Activated B cell treated with CpG ODN at 0.5 μM for 24 hours (primary cell): ENCODE results near the gene PHACTR3. TPM values are rescaled to one million over a fixed set of nuclear protein-coding genes. Genes with fewer than 3 reads are reported as not detected.
"Not testable (repeated sequence)": the region's sequence is repeated elsewhere in the genome, so short reads cannot be mapped to it uniquely, and the experiment has no call there.

ENCODE experiments used
- ATAC-seq: fragments of 200-7000 bp; cut with Tn5 transposase; one replicate; pipeline ENCODE4 v1.10.0; 2021; ENCODE audit warnings: low read depth, mild to moderate bottlenecking, moderate library complexity
- CTCF ChIA-PET: fragments of 350-600 bp; sonication (Branson Sonifier 250); formaldehyde crosslinking; loops from one replicate; lab custom pipeline; 2021; ENCODE audit warnings: antibody characterized with exemption; lab: Charles Lee
- POLR2A ChIA-PET: fragments of 350-600 bp; sonication (Branson Sonifier 250); formaldehyde crosslinking; loops from one replicate; lab custom pipeline; 2021; ENCODE audit warnings: antibody characterized with exemption; lab: Charles Lee
- DNase-seq: peaks from one replicate; pipeline ENCODE4 v3.0.0; 2022
- H3K27ac Mint-ChIP-seq: one replicate; pipeline ENCODE4 v1.8.0; 2020; ENCODE audit warnings: mixed read lengths
- H3K27me3 Mint-ChIP-seq: one replicate; pipeline ENCODE4 v1.8.0; 2021; ENCODE audit warnings: mixed read lengths
- H3K36me3 Mint-ChIP-seq: one replicate; pipeline ENCODE4 v1.8.0; 2021; ENCODE audit warnings: low read depth, mixed read lengths
- H3K4me1 Mint-ChIP-seq: one replicate; pipeline ENCODE4 v1.8.0; 2021; ENCODE audit warnings: mixed read lengths
- H3K4me3 Mint-ChIP-seq: one replicate; pipeline ENCODE4 v1.8.0; 2020; ENCODE audit warnings: mild to moderate bottlenecking, mixed read lengths
- H3K9me3 Mint-ChIP-seq: one replicate; pipeline ENCODE4 v1.8.0; 2020; ENCODE audit warnings: mixed read lengths
- CTCF ChIP-seq: fragments of 200-600 bp; IDR thresholded peaks from one replicate; pipeline ENCODE4 v1.8.0; 2022; ENCODE audit warnings: antibody characterized with exemption, mild to moderate bottlenecking
- intact Hi-C: fragments of 100-400 bp; cut with micrococcal nuclease; formaldehyde crosslinking; loops from one replicate; pipeline ENCODE4 v1.15.1; 2024
- total RNA-seq: library from RNA; stranded (reverse); gene quantifications from 2 replicates; pipeline ENCODE4 v1.2.3, GENCODE V29; 2022

The PHACTR3 gene
- total RNA-seq, 1 donor from 2014 or later: not detected

DNA sequence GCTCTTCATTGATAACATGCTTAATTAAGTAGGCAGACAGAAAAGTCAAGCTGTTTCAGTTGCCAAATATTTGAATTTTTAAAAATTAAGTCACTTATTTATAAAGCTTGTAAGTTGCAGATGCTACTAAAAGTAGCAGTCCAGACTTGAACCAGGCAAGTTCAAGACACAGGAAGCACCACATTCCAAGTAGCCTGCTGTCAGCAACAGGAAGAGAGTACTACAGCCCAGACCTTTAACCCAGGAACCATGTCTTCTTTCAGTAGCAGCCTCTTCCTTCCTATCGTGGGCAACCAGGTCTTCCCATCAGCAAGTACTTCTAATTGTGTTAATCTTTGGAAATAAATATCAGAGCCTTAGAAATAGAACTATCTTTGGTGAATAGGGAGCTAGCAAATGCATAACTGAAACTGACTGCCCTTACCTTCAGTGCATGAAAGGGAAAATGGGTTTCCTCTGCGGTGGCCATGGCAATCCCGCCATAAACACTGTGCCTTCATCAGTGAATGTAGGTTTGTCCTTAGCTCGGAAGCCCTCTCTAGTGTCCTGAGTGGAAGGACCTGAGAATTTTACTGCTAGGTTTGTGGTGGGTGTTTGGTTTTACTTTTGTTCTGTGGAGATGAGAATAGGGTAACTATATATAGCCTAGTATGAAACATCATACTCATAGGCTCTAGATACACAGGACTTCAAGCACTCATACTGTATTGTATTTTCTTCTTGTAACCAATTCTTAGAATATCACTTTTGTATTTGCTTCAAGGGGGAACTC is 233.5 kb downstream of the PHACTR3 start:
- no peak overlapping the region for H3K4me3 Mint-ChIP-seq
- H3K27me3 Mint-ChIP-seq: peaks cover 33% of the 10 kb centered on the region
- no peak for ATAC-seq
- intact Hi-C loops: no loop called here
- DNase-seq: no peak
- POLR2A ChIA-PET: no interaction called here
- CTCF ChIA-PET: no interaction called here
- no peak for TF ChIP-seq CTCF
- no peaks in the 10 kb centered on the region for H3K36me3 Mint-ChIP-seq
- H3K4me1 Mint-ChIP-seq: no peaks in the 10 kb centered on the region
- no peak overlapping the region for H3K27ac Mint-ChIP-seq
- no peaks in the 10 kb centered on the region for H3K9me3 Mint-ChIP-seq

GRCh38 chr20:59839400-59839799 is 235.1 kb downstream of the PHACTR3 start:
- no peaks in the 10 kb centered on the region for H3K9me3 Mint-ChIP-seq
- intact Hi-C loops: no loop called here
- ChIA-PET POLR2A (no interaction called here), CTCF (no interaction called here)
- no peak for TF ChIP-seq CTCF
- peaks cover 27% of the 10 kb centered on the region for H3K27me3 Mint-ChIP-seq
- H3K36me3 Mint-ChIP-seq: no peaks in the 10 kb centered on the region
- H3K4me3 Mint-ChIP-seq: no peak overlapping the region
- DNase-seq (no peak), ATAC-seq (no peak)
- no peak overlapping the region for H3K27ac Mint-ChIP-seq
- no peaks in the 10 kb centered on the region for H3K4me1 Mint-ChIP-seq

DNA sequence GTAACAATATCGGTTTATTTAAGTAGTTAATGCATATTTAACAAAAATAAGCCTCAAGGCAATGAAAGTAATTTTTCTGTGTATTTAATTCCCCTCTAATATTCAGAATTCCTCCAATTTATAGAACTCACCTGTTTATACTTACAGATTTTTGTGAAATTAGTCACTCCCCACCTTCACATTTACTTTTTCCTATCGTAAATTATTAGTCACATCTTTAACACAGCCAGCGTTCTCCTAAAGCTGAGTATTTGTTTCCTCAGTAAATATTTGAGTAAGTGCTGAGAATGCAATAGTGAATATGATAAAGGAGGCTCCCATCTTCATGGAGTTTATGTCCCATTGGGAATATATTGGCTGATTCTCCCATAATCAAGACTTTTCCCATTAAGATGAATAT is 241.1 kb downstream of the PHACTR3 start:
- no peaks in the 10 kb centered on the region for H3K36me3 Mint-ChIP-seq
- H3K9me3 Mint-ChIP-seq: no peaks in the 10 kb centered on the region
- POLR2A ChIA-PET: no interaction called here
- no peaks in the 10 kb centered on the region for H3K4me1 Mint-ChIP-seq
- no peak overlapping the region for H3K27ac Mint-ChIP-seq
- no peak for ATAC-seq
- H3K4me3 Mint-ChIP-seq: no peak overlapping the region
- peaks cover 8% of the 10 kb centered on the region for H3K27me3 Mint-ChIP-seq
- no peak for TF ChIP-seq CTCF
- DNase-seq: no peak
- CTCF ChIA-PET: no interaction called here
- intact Hi-C loops: no loop called here

GRCh38 chr20:59848182-59848581 is 243.8 kb downstream of the PHACTR3 start:
- H3K4me3 Mint-ChIP-seq: no peak overlapping the region
- no peaks in the 10 kb centered on the region for H3K9me3 Mint-ChIP-seq
- DNase-seq: no peak
- ATAC-seq: no peak
- intact Hi-C loops: no loop called here
- ChIA-PET CTCF (no interaction called here), POLR2A (no interaction called here)
- no peak overlapping the region for H3K27ac Mint-ChIP-seq
- no peaks in the 10 kb centered on the region for H3K36me3 Mint-ChIP-seq
- H3K27me3 Mint-ChIP-seq: no peaks in the 10 kb centered on the region
- no peaks in the 10 kb centered on the region for H3K4me1 Mint-ChIP-seq
- no peak for TF ChIP-seq CTCF

DNA sequence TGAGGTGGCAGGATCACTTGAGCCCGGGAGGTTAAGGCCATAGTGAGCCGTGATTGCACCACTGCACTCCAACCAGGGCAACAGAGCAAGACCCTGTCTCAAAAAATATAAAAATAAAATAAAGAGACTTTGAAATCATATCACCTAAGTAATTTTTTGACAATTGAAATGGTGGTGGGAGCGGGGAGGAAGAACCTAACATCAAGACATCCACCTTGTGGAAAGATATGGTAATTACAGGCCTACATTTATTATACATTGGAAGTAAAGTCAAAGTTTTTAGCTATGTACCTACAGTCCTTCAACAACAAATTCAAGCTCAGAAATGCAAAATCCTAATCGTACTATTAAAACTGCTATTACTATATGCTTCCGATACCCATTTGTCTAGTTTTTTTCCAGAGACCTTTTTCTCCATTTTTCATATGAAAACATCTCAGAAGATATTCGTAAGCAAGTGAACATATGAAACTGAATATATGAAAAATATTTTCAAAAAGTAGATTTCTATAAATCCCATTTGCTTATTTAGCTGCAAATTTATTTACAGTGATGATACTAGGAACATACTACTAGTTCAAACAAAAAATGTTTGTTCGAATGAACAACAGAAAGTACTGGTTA is 245.8 kb downstream of the PHACTR3 start:
- ChIA-PET POLR2A (no interaction called here), CTCF (interaction anchor here (1.1 kb wide), 1 partner anchor 9 kb away, joined by 5 read pairs; no protein-coding TSS in a partner anchor)
- TF ChIP-seq CTCF: no peak
- ATAC-seq: no peak
- no peaks in the 10 kb centered on the region for H3K9me3 Mint-ChIP-seq
- no peaks in the 10 kb centered on the region for H3K27me3 Mint-ChIP-seq
- no peaks in the 10 kb centered on the region for H3K4me1 Mint-ChIP-seq
- DNase-seq: no peak
- H3K36me3 Mint-ChIP-seq: no peaks in the 10 kb centered on the region
- intact Hi-C loops: no loop called here
- H3K27ac Mint-ChIP-seq: no peak overlapping the region
- no peak overlapping the region for H3K4me3 Mint-ChIP-seq

DNA sequence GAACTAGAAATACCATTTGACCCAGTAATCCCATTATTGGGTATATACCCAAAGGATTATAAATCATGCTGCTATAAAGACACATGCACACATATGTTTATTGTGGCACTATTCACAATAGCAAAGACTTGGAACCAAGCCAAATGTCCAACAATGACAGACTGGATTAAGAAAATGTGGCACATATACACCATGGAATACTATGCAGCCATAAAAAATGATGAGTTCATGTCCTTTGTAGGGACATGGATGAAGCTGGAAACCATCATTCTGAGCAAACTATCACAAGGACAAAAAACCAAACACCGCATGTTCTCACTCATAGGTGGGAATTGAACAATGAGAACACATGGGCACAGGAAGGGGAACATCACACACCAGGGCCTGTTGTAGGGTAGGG is 252.2 kb downstream of the PHACTR3 start:
- CTCF ChIA-PET, DNase-seq, H3K4me1 Mint-ChIP-seq, ATAC-seq, intact Hi-C loops, POLR2A ChIA-PET, H3K9me3 Mint-ChIP-seq, H3K27ac Mint-ChIP-seq, H3K4me3 Mint-ChIP-seq, H3K27me3 Mint-ChIP-seq, H3K36me3 Mint-ChIP-seq: not testable (repeated sequence)

DNA sequence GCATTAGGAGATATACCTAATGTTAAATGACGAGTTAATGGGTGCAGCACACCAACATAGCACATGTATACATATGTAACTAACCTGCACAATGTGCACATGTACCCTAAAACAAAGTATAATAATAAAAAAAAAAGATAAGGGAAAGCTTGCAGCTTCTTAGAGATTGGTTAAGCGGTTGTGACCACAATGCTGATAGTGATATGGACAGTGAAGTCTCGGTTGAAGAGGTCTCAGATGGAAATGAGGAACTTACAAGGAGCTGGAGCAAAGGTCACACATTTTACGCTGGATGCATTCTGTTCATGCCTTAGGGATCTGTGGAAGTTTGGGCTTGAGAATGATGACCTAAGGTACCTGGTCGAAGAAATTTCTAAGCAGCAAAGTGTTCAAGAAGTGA is 252.6 kb downstream of the PHACTR3 start:
- DNase-seq, H3K27ac Mint-ChIP-seq, H3K4me3 Mint-ChIP-seq, ATAC-seq, CTCF ChIA-PET, H3K4me1 Mint-ChIP-seq, H3K9me3 Mint-ChIP-seq, H3K36me3 Mint-ChIP-seq, H3K27me3 Mint-ChIP-seq, intact Hi-C loops, POLR2A ChIA-PET: not testable (repeated sequence)
